A549 (cell line): ENCODE measurements around the gene PMEL. TPM values are rescaled to one million over a fixed set of nuclear protein-coding genes. Genes with fewer than 3 reads are reported as not detected.

ENCODE experiments used
- ATAC-seq, 2 experiments: fragments of 200-7000 bp in 1 of 2; fragments of >200 bp in 1 of 2; cut with Nextera tagmentation in 1 of 2; cut with Tn5 transposase in 1 of 2; 3 replicates each; pipeline versions ENCODE4 v1.8.0 to v1.9.1; 2018 to 2020; ENCODE audit warnings: mild to moderate bottlenecking in 1 of 2, moderate library complexity in 1 of 2
- CTCF ChIA-PET: fragments of 300-600 bp; sonication (Branson Sonifier 250); formaldehyde crosslinking; extraction: SDS; loops from one replicate; lab custom pipeline; 2021; ENCODE audit warnings: antibody characterized with exemption, inconsistent platforms; lab: Yijun Ruan, JAX
- POLR2A ChIA-PET: fragments of 350-600 bp; formaldehyde crosslinking; extraction: SDS; loops from one replicate; lab custom pipeline; 2021; ENCODE audit warnings: antibody characterized with exemption, inconsistent platforms; lab: Yijun Ruan, JAX
- DNase-seq, 2 experiments: peaks; one replicate each; pipeline versions ENCODE4 v3.0.0 to v3.0.0-alpha.2; 2011 to 2016; ENCODE audit warnings: low read depth in 1 of 2, low spot score in 1 of 2
- FAIRE-seq: peaks from 2 replicates; lab custom pipeline; 2011; peaks lifted over from hg19 to GRCh38; lab: Jason Lieb, UNC
- H3K27ac ChIP-seq, 2 experiments: fragments of >200 bp; sonication (Bioruptor Twin); formaldehyde crosslinking; 3 replicates each; pipeline ENCODE4 v1.5.1; 2016 to 2017
- H3K4me1 ChIP-seq: fragments of >200 bp; sonication (Bioruptor Twin); formaldehyde crosslinking; 3 replicates; pipeline ENCODE4 v1.6.1; 2016
- H3K4me2 ChIP-seq: fragments of >200 bp; sonication (Bioruptor Twin); formaldehyde crosslinking; 3 replicates; pipeline ENCODE4 v1.6.1; 2016
- H3K4me3 ChIP-seq: fragments of >200 bp; sonication (Bioruptor Twin); formaldehyde crosslinking; 3 replicates; pipeline ENCODE4 v1.5.1; 2016
- H3K9me3 ChIP-seq: fragments of >200 bp; sonication (Bioruptor Twin); formaldehyde crosslinking; 3 replicates; pipeline ENCODE4 v1.6.1; 2016
- CHD2 ChIP-seq: fragments of 150-350 bp; IDR thresholded peaks from 2 replicates; pipeline ENCODE4 v1.6.1; 2014; ENCODE audit warnings: low read length; ENCODE audit not compliant: partially characterized antibody
- EHF ChIP-seq: fragments of 250-450 bp; sonication (Bioruptor Pico); IDR thresholded peaks from 2 replicates; pipeline ENCODE4 v1.5.0; 2020; ENCODE audit warnings: mild to moderate bottlenecking
- EHMT2 ChIP-seq: fragments of 200-600 bp; sonication (generic); IDR thresholded peaks from 2 replicates; pipeline ENCODE4 v1.6.1; 2016; ENCODE audit warnings: antibody characterized with exemption, low read depth, mild to moderate bottlenecking, moderate library complexity
- ELK1 ChIP-seq: fragments of 150-350 bp; IDR thresholded peaks from 2 replicates; pipeline ENCODE4 v1.6.1; 2014; ENCODE audit warnings: low read depth, mild to moderate bottlenecking, low read length
- ESRRA ChIP-seq: fragments of 150-350 bp; IDR thresholded peaks from 2 replicates; pipeline ENCODE4 v1.6.1; 2014; ENCODE audit warnings: mild to moderate bottlenecking, low read length, borderline replicate concordance
- FOSL2 ChIP-seq, 2 experiments: fragments of 450-650 bp in 1 of 2; fragments of >200 bp in 1 of 2; sonication (Bioruptor Twin) in 1 of 2; formaldehyde crosslinking; IDR thresholded peaks; 2 replicates each; pipeline versions ENCODE4 v1.5.0 to v1.6.1; 2016 to 2020; ENCODE audit warnings: mild to moderate bottlenecking in 1 of 2, moderate library complexity in 1 of 2
- GATA3 ChIP-seq: IDR thresholded peaks from 2 replicates; pipeline ENCODE4 v1.6.1; 2012; ENCODE audit warnings: borderline replicate concordance
- HES2 ChIP-seq: fragments of >200 bp; sonication (Bioruptor Twin); formaldehyde crosslinking; IDR thresholded peaks from 2 replicates; pipeline ENCODE4 v1.6.1; 2016
- HMGXB4 ChIP-seq: fragments of 250-450 bp; sonication (Bioruptor Pico); IDR thresholded peaks from 2 replicates; pipeline ENCODE4 v1.5.0; 2021; ENCODE audit warnings: mild to moderate bottlenecking, moderate library complexity, borderline replicate concordance
- HOXB13 ChIP-seq: fragments of 250-450 bp; sonication (Bioruptor Pico); IDR thresholded peaks from 2 replicates; pipeline ENCODE4 v1.5.0; 2020; ENCODE audit warnings: low read depth, mild to moderate bottlenecking, moderate library complexity
- JUNB ChIP-seq: fragments of >200 bp; sonication (Bioruptor Twin); formaldehyde crosslinking; IDR thresholded peaks from 2 replicates; pipeline ENCODE4 v1.6.1; 2016
- KDM1A ChIP-seq: fragments of 200-600 bp; sonication (generic); IDR thresholded peaks from 2 replicates; pipeline ENCODE4 v1.6.1; 2016; ENCODE audit warnings: low read depth, mild to moderate bottlenecking
- MAFK ChIP-seq: fragments of 450-650 bp; IDR thresholded peaks from 2 replicates; pipeline ENCODE4 v1.6.1; 2014; ENCODE audit not compliant: partially characterized antibody
- MAZ ChIP-seq: fragments of 150-350 bp; IDR thresholded peaks from 2 replicates; pipeline ENCODE4 v1.6.1; 2014; ENCODE audit warnings: antibody characterized with exemption, low read depth, low read length, borderline replicate concordance
- NPAS2 ChIP-seq: fragments of 250-450 bp; sonication (Bioruptor Pico); IDR thresholded peaks from 2 replicates; pipeline ENCODE4 v1.8.0; 2022; ENCODE audit warnings: mild to moderate bottlenecking, moderate library complexity, borderline replicate concordance
- NR3C1 ChIP-seq: fragments of >200 bp; sonication (Bioruptor Twin); formaldehyde crosslinking; IDR thresholded peaks from 3 replicates; pipeline ENCODE4 v1.6.1; 2017
- PBX3 ChIP-seq: IDR thresholded peaks from 2 replicates; pipeline ENCODE4 v1.6.1; 2012
- PHF8 ChIP-seq: fragments of 200-600 bp; sonication (generic); IDR thresholded peaks from 2 replicates; pipeline ENCODE4 v1.6.1; 2016; ENCODE audit warnings: low read depth, mild to moderate bottlenecking, antibody characterized with exemption, moderate library complexity, borderline replicate concordance
- RARB ChIP-seq: fragments of 250-450 bp; sonication (Bioruptor Pico); IDR thresholded peaks from 2 replicates; pipeline ENCODE4 v1.8.0; 2021; ENCODE audit warnings: mild to moderate bottlenecking, moderate library complexity
- REST ChIP-seq: fragments of 200-600 bp; sonication (generic); IDR thresholded peaks from 2 replicates; pipeline ENCODE4 v1.6.1; 2016; ENCODE audit warnings: antibody characterized with exemption, mild to moderate bottlenecking, moderate library complexity
- RNF2 ChIP-seq: fragments of 200-600 bp; sonication (generic); IDR thresholded peaks from 2 replicates; pipeline ENCODE4 v1.6.1; 2016; ENCODE audit warnings: low read depth, mild to moderate bottlenecking, antibody characterized with exemption, moderate library complexity, borderline replicate concordance
- ZC3H11A ChIP-seq: fragments of 450-650 bp; IDR thresholded peaks from 2 replicates; pipeline ENCODE4 v1.6.1; 2014; ENCODE audit warnings: antibody characterized with exemption, mild to moderate bottlenecking
- ZFP36 ChIP-seq: fragments of 450-650 bp; IDR thresholded peaks from 2 replicates; pipeline ENCODE4 v1.6.1; 2014; ENCODE audit warnings: borderline replicate concordance; ENCODE audit not compliant: partially characterized antibody
- ZSCAN20 ChIP-seq: fragments of 250-450 bp; sonication (Bioruptor Pico); IDR thresholded peaks from 2 replicates; pipeline ENCODE4 v1.8.0; 2022; ENCODE audit warnings: mild to moderate bottlenecking, moderate library complexity
- WGBS: methylation state at CpG from one replicate; pipeline ENCODE4 v1.1.6; 2017; ENCODE audit errors: missing lambda C conversion rate; 5-methylcytosine and 5-hydroxymethylcytosine counted together
- polyA plus RNA-seq, 4 experiments: library from polyadenylated mRNA; depleted of rRNA in 3 of 4; stranded (reverse); fragments of >200 nt; fragmentation: RNase III in 1 of 4; extraction: RNeasy Plus Mini Kit Qiagen cat#74134 plus additional on column Dnase treatment in 1 of 4; gene quantifications; 2 replicates in 3 of 4; 3 replicates in 1 of 4; pipeline ENCODE4 v1.2.3, GENCODE V29; 2011 to 2017

PMEL gene
- polyA plus RNA-seq, 2 of the 4 experiments (the other 2 are of a cell fraction): 1.4 to 2.2 TPM

GRCh38 chr12:55972456-55972855 is 6.6 kb upstream of the PMEL start:
- POLR2A ChIA-PET: no interaction called here
- H3K4me3 ChIP-seq: no peak overlapping the region
- ATAC-seq (no peak), FAIRE-seq (no peak), DNase-seq (no peak)
- 83% methylated on average over 1 of the region's 1 CpG for WGBS
- CTCF ChIA-PET: interaction anchor here (2.9 kb wide), 1 partner anchor 16 kb away, joined by 12 read pairs; no protein-coding TSS in a partner anchor
- no peak for TF ChIP-seq PBX3
- no peak for TF ChIP-seq JUNB
- TF ChIP-seq ELK1: no peak
- no peak for TF ChIP-seq HOXB13
- TF ChIP-seq ZFP36: no peak
- no peak for TF ChIP-seq EHF
- TF ChIP-seq MAZ: no peak
- TF ChIP-seq FOSL2 (IDR thresholded peaks at IDR 0.05): no peak
- no peak for TF ChIP-seq FOSL2 (CRISPR knock-in tag; IDR thresholded peaks at IDR 0.05)
- peaks cover 29% of the 10 kb centered on the region; the same call in 2 of the 3 replicates for H3K4me1 ChIP-seq
- peak overlapping the region; percentile 69 to 83; a peak in 5 of 6 replicates for H3K27ac ChIP-seq
- no peaks in the 10 kb centered on the region for H3K9me3 ChIP-seq
- H3K4me2 ChIP-seq: peak overlapping the region; percentile 88

GRCh38 chr12:55972042-55972441 is 6.2 kb upstream of the PMEL start:
- 48% methylated on average over 3 of the region's 3 CpGs for WGBS
- CTCF ChIA-PET: interaction anchor here (2.9 kb wide), 1 partner anchor 16 kb away, joined by 12 read pairs; no protein-coding TSS in a partner anchor

More at GRCh38 chr12:55972042-55972441, 6.2 kb upstream of the PMEL start:
- Histone ChIP-seq H3K27ac (no peak overlapping the region), H3K4me2 (peak overlapping the region; percentile 88; the same call in 2 of the 3 replicates), H3K4me3 (no peak overlapping the region), H3K9me3 (no peaks in the 10 kb centered on the region), H3K4me1 (peaks cover 32% of the 10 kb centered on the region; the same call in 2 of the 3 replicates)
- DNase-seq (peak in 1 of 2 experiments; percentile 39), FAIRE-seq (no peak), ATAC-seq (no peak)
- TF ChIP-seq KDM1A (no peak), CHD2 (no peak), RARB (CRISPR knock-in tag) (no peak), NR3C1 (no peak), PHF8 (no peak), ZSCAN20 (CRISPR knock-in tag) (no peak), GATA3 (no peak), HES2 (no peak), JUNB (no peak), ESRRA (no peak), REST (no peak), MAFK (no peak), ZC3H11A (no peak), HMGXB4 (CRISPR knock-in tag) (no peak), EHMT2 (no peak), RNF2 (no peak), NPAS2 (CRISPR knock-in tag) (no peak)
- POLR2A ChIA-PET: no interaction called here
